ENCODE measurements around the gene CCSER2.
"Not testable (repeated sequence)": the region's sequence is repeated elsewhere in the genome, so short reads cannot be mapped to it uniquely, and the experiment has no call there.

Gene CCSER2

DNA sequence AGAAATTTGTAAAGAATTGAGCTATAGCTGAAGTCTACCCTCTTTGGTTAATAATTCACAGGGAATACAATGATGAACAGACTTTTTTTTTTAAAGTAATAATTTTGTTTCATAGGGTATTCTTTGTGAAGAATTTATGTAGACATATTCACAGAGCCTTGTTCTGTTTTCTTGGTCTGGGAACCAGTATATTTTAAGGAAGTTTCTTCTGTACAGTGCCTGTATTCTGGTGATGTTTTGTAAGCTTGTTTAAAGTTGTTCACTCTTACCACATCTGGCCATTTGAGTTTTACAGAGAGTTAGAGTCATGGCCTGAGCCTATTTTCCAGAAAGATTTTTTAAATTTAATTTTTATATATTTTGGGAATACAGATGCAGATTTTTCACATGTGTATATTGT lies 70.3 kb downstream of the CCSER2 start:
- no peak overlapping the region for H3K9ac ChIP-seq (ENCODE audit: low read length)
- no peak overlapping the region for H3K4me3 ChIP-seq (ENCODE audit: low read depth in 1 of 2, low read length in 2 of 2)
- no peaks in the 10 kb centered on the region for H3K36me3 ChIP-seq (ENCODE audit: insufficient read depth, low read length)
- no peaks in the 10 kb centered on the region for H3K27me3 ChIP-seq (ENCODE audit: control insufficient read depth in 1 of 2, insufficient read depth in 2 of 2, low read length in 2 of 2)
- H3K4me1 ChIP-seq (ENCODE audit: insufficient read depth, low read length): no peaks in the 10 kb centered on the region
- H3K27ac ChIP-seq (ENCODE audit: low read depth, low read length): no peak overlapping the region
- no peaks in the 10 kb centered on the region for H3K9me3 ChIP-seq (ENCODE audit: low read length)

DNA sequence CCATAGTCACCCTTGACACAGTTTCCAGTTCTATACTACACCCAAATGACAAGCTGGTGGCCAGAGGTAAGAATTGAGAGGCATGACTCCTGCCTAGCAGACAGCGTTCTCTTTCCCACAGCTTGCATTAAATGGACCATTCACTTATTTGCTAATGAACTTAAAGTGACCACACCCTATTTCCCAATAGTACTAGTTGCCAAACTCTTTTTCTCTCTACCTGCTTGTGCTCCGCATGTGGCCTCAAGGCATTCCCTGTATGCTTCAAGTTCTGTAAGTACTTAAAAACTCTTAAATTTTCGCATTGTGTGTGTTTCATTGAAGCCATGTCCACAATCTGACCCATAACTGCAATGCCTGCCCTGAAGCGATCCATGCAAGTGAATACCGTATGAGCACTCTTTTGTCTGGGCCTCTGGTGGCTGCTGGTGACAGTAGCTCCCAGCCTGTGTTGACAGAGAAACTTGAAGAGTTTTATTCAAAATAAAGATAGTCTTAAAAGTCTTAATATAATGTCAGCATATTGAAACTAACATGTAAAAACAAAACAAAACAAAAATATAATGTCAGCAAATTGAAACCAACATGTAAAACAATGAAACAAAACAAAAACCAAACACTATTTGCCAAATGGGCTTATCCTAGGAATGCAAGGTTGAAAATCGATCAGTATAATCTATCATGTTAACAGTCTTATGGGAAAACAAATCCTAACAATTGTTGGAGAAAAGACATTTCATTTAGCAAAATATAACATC lies 73.6 kb downstream of the CCSER2 start:
- Histone ChIP-seq H3K36me3 (ENCODE audit: insufficient read depth, low read length) (no peaks in the 10 kb centered on the region), H3K9me3 (ENCODE audit: low read length) (no peaks in the 10 kb centered on the region), H3K9ac (ENCODE audit: low read length) (no peak overlapping the region), H3K27ac (ENCODE audit: low read depth, low read length) (no peak overlapping the region), H3K27me3 (ENCODE audit: control insufficient read depth in 1 of 2, insufficient read depth in 2 of 2, low read length in 2 of 2) (no peaks in the 10 kb centered on the region), H3K4me3 (ENCODE audit: low read depth in 1 of 2, low read length in 2 of 2) (no peak overlapping the region), H3K4me1 (ENCODE audit: insufficient read depth, low read length) (no peaks in the 10 kb centered on the region)

- Histone ChIP-seq H3K4me1 (ENCODE audit: insufficient read depth, low read length) (no peaks in the 10 kb centered on the region), H3K9ac (ENCODE audit: low read length) (no peak overlapping the region), H3K27me3 (ENCODE audit: control insufficient read depth in 1 of 2, insufficient read depth in 2 of 2, low read length in 2 of 2) (no peaks in the 10 kb centered on the region), H3K36me3 (ENCODE audit: insufficient read depth, low read length) (no peaks in the 10 kb centered on the region), H3K4me3 (ENCODE audit: low read depth in 1 of 2, low read length in 2 of 2) (no peak overlapping the region), H3K9me3 (ENCODE audit: low read length) (no peaks in the 10 kb centered on the region), H3K27ac (ENCODE audit: low read depth, low read length) (no peak overlapping the region)
Measured at GRCh38 chr10:84404783-84405182, 76.4 kb downstream of the CCSER2 start.

- Histone ChIP-seq H3K9me3 (ENCODE audit: low read length) (no peaks in the 10 kb centered on the region), H3K27me3 (ENCODE audit: control insufficient read depth in 1 of 2, insufficient read depth in 2 of 2, low read length in 2 of 2) (no peaks in the 10 kb centered on the region), H3K27ac (ENCODE audit: low read depth, low read length) (no peak overlapping the region), H3K4me3 (ENCODE audit: low read depth in 1 of 2, low read length in 2 of 2) (no peak overlapping the region), H3K9ac (ENCODE audit: low read length) (no peak overlapping the region), H3K4me1 (ENCODE audit: insufficient read depth, low read length) (no peaks in the 10 kb centered on the region), H3K36me3 (ENCODE audit: insufficient read depth, low read length) (no peaks in the 10 kb centered on the region)
Measured at GRCh38 chr10:84405662-84406061, 77.3 kb downstream of the CCSER2 start.

GRCh38 chr10:84406561-84406960 lies 78.2 kb downstream of the CCSER2 start:
- no peak overlapping the region for H3K27ac ChIP-seq (ENCODE audit: low read depth, low read length)

DNA sequence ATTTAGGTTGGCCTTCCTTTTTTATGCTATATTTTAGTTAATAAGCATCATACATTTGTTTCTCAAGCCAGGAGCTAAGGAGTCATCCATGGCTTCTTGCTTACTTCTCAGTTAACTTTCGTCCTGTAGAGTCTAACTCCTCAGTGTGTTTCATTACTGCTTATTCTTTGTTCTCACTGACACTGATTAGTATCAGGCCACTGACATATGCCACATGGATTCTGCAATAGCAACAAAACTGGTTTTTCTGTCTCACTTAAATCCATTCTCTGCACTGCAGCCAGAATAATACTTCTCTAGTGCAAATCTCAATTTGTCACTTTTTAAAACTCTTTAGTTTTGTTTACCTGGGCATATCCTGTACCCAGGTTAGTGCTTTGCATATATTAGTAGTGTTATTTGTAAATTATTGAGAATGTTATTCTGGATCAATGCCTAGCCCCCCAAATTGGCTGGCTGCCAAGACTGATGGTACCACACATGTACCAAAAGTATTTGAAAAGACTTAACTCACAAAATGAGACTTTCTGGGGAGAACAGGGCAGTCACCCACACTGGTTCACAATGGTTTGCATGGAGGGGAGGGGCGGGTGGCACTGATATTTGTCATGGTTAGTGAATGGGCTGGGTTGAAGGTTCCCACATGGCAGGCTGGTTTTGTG lies 79.1 kb downstream of the CCSER2 start:
- no peaks in the 10 kb centered on the region for H3K27me3 ChIP-seq (ENCODE audit: control insufficient read depth in 1 of 2, insufficient read depth in 2 of 2, low read length in 2 of 2)
- no peaks in the 10 kb centered on the region for H3K9me3 ChIP-seq (ENCODE audit: low read length)
- no peak overlapping the region for H3K27ac ChIP-seq (ENCODE audit: low read depth, low read length)
- H3K4me3 ChIP-seq (ENCODE audit: low read depth in 1 of 2, low read length in 2 of 2): no peak overlapping the region
- H3K9ac ChIP-seq (ENCODE audit: low read length): no peak overlapping the region
- H3K4me1 ChIP-seq (ENCODE audit: insufficient read depth, low read length): no peaks in the 10 kb centered on the region
- H3K36me3 ChIP-seq (ENCODE audit: insufficient read depth, low read length): no peaks in the 10 kb centered on the region

More at GRCh38 chr10:84406561-84406960, 78.2 kb downstream of the CCSER2 start:
- Histone ChIP-seq H3K9me3 (ENCODE audit: low read length) (no peaks in the 10 kb centered on the region), H3K27me3 (ENCODE audit: control insufficient read depth in 1 of 2, insufficient read depth in 2 of 2, low read length in 2 of 2) (no peaks in the 10 kb centered on the region), H3K4me1 (ENCODE audit: insufficient read depth, low read length) (no peaks in the 10 kb centered on the region), H3K4me3 (ENCODE audit: low read depth in 1 of 2, low read length in 2 of 2) (no peak overlapping the region), H3K36me3 (ENCODE audit: insufficient read depth, low read length) (no peaks in the 10 kb centered on the region), H3K9ac (ENCODE audit: low read length) (no peak overlapping the region)

DNA sequence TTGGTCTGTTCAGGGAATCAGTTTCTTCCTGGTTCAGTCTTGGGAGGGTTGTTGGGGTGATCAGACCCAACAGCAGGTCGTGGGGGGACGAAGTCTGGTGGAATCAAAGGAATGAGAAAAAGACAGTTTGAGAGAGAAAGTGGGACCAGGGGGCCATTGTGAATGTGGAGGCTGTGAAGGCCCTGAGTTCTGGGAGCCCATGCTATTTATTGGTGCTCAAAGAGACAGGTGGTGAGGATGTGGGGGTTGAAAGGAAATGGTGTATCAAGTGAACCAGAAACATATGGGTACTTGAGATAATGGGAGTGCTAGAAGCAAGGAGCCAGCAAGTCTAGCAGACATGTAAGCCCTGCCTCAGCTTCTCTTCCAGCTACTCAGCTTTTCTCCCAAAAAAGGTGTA lies 84.1 kb downstream of the CCSER2 start:
- H3K9ac ChIP-seq (ENCODE audit: low read length): no peak overlapping the region
- H3K27me3 ChIP-seq (ENCODE audit: control insufficient read depth in 1 of 2, insufficient read depth in 2 of 2, low read length in 2 of 2): no peaks in the 10 kb centered on the region
- peaks cover 14% of the 10 kb centered on the region for H3K9me3 ChIP-seq (ENCODE audit: low read length)
- H3K27ac ChIP-seq (ENCODE audit: low read depth, low read length): no peak overlapping the region
- no peak overlapping the region for H3K4me3 ChIP-seq (ENCODE audit: low read depth in 1 of 2, low read length in 2 of 2)
- H3K4me1 ChIP-seq (ENCODE audit: insufficient read depth, low read length): no peaks in the 10 kb centered on the region
- H3K36me3 ChIP-seq (ENCODE audit: insufficient read depth, low read length): no peaks in the 10 kb centered on the region

DNA sequence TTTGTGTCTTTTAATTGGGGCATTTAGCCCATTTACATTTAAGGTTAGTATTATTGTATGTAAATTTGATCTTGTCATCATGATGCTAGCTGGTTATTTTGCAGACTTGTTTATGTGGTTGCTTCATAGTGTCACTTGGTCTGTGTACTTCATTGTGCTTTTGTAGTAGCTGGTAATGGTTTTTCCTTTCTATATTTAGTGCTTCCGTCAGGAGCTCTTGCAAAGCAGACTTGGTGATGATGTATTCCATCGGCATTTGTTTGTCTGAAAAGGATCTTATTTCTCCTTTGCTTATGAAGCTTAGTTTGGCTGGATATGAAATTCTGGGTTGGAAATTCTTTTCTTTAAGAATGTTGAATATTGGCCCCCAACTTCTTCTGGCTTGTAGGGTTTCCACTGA lies 85.7 kb downstream of the CCSER2 start:
- not testable (repeated sequence) for H3K27me3 ChIP-seq (ENCODE audit: control insufficient read depth in 1 of 2, insufficient read depth in 2 of 2, low read length in 2 of 2); H3K9ac ChIP-seq (ENCODE audit: low read length); H3K36me3 ChIP-seq (ENCODE audit: insufficient read depth, low read length); H3K27ac ChIP-seq (ENCODE audit: low read depth, low read length); H3K4me1 ChIP-seq (ENCODE audit: insufficient read depth, low read length); H3K4me3 ChIP-seq (ENCODE audit: low read depth in 1 of 2, low read length in 2 of 2)
- peaks cover 14% of the 10 kb centered on the region for H3K9me3 ChIP-seq (ENCODE audit: low read length)

GRCh38 chr10:84415539-84416244 lies 87.3 kb downstream of the CCSER2 start:
- no peak overlapping the region for H3K9ac ChIP-seq (ENCODE audit: low read length)
- no peak overlapping the region for H3K27ac ChIP-seq (ENCODE audit: low read depth, low read length)
- H3K4me1 ChIP-seq (ENCODE audit: insufficient read depth, low read length): no peaks in the 10 kb centered on the region
- peaks cover 14% of the 10 kb centered on the region for H3K9me3 ChIP-seq (ENCODE audit: low read length)
- no peak overlapping the region for H3K4me3 ChIP-seq (ENCODE audit: low read depth in 1 of 2, low read length in 2 of 2)
- H3K27me3 ChIP-seq (ENCODE audit: control insufficient read depth in 1 of 2, insufficient read depth in 2 of 2, low read length in 2 of 2): no peaks in the 10 kb centered on the region
- no peaks in the 10 kb centered on the region for H3K36me3 ChIP-seq (ENCODE audit: insufficient read depth, low read length)

DNA sequence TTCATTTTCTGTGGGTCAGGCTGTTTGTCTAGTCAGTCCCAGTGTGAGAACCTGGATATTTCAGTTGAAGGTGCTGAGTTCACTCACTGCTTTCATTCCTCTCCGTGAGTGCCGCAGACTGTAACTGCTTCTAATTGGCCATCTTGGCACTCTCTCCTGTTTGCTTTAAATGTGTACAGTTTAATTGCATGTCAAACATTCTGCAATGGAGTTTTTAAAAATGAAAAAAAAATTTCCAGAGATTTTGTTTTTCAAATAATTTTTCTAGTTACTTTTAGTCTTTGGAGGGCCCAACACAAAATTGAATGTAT lies 87.8 kb downstream of the CCSER2 start:
- H3K36me3 ChIP-seq (ENCODE audit: insufficient read depth, low read length): no peaks in the 10 kb centered on the region
- H3K9ac ChIP-seq (ENCODE audit: low read length): no peak overlapping the region
- no peak overlapping the region for H3K27ac ChIP-seq (ENCODE audit: low read depth, low read length)
- no peak overlapping the region for H3K4me3 ChIP-seq (ENCODE audit: low read depth in 1 of 2, low read length in 2 of 2)
- H3K4me1 ChIP-seq (ENCODE audit: insufficient read depth, low read length): no peaks in the 10 kb centered on the region
- H3K27me3 ChIP-seq (ENCODE audit: control insufficient read depth in 1 of 2, insufficient read depth in 2 of 2, low read length in 2 of 2): no peaks in the 10 kb centered on the region
- peaks cover 14% of the 10 kb centered on the region for H3K9me3 ChIP-seq (ENCODE audit: low read length)

DNA sequence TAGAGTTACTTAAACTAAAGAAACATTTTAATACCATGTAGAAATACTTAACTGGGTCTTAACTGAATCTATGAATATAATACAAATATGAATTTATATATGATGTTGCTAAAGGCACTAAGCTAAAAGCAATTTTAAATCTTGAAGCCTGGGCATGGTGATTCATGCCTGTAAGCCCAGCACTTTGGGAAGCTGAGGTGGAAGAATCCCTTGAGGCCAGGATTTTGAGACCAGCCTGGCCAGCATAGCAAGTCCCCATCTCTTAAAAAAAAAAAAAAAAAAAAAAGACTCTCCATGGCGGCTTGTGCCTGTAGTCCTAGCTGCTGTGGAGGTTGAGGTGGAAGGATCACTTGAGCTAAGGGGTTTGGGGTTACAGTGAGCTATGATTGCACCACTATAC lies 95.3 kb downstream of the CCSER2 start:
- Histone ChIP-seq H3K9ac (ENCODE audit: low read length) (no peak overlapping the region), H3K4me1 (ENCODE audit: insufficient read depth, low read length) (peaks cover 22% of the 10 kb centered on the region), H3K27ac (ENCODE audit: low read depth, low read length) (no peak overlapping the region), H3K9me3 (ENCODE audit: low read length) (no peaks in the 10 kb centered on the region), H3K27me3 (ENCODE audit: control insufficient read depth in 1 of 2, insufficient read depth in 2 of 2, low read length in 2 of 2) (no peaks in the 10 kb centered on the region), H3K36me3 (ENCODE audit: insufficient read depth, low read length) (no peaks in the 10 kb centered on the region), H3K4me3 (ENCODE audit: low read depth in 1 of 2, low read length in 2 of 2) (no peak overlapping the region)
